OCI-LY7 (cell line): ENCODE data around the gene LGALS9C.
"Not testable (repeated sequence)": the region's sequence is repeated elsewhere in the genome, so short reads cannot be mapped to it uniquely, and the experiment has no call there.

ENCODE experiments used
- CTCF ChIP-seq: fragments of 200-600 bp; sonication (generic); conservative IDR thresholded peaks from 2 replicates; pipeline ENCODE4 v1.5.1; 2014; ENCODE audit warnings: mild to moderate bottlenecking, antibody characterized with exemption, low read length, moderate library complexity, mixed read lengths
- EZH2phosphoT487 ChIP-seq: fragments of 200-600 bp; sonication (generic); IDR thresholded peaks from 2 replicates; pipeline ENCODE4 v1.6.1; 2018; ENCODE audit warnings: low read depth, borderline replicate concordance, mild to moderate bottlenecking, mixed run types, antibody characterized with exemption, low read length, moderate library complexity, mixed read lengths

- not testable (repeated sequence) for TF ChIP-seq CTCF, EZH2phosphoT487
Observed at GRCh38 chr17:18500816-18501215, 24.2 kb downstream of the LGALS9C start.
